HG03066 (cell line): Measurements from ENCODE around the gene NCOR2.

ENCODE experiments used
- ATAC-seq: cut with Tn5 transposase; IDR thresholded peaks from one replicate; pipeline ENCODE4 v1.9.1; 2021; ENCODE audit warnings: low read depth; ENCODE audit not compliant: unreplicated experiment

NCOR2 gene

GRCh38 chr12:124531281-124531745 lies 36.1 kb downstream of the NCOR2 start:
- no peak for ATAC-seq

- no peak for ATAC-seq
These were observed 36.7 kb downstream of the NCOR2 start for GRCh38 chr12:124530637-124531263.

GRCh38 chr12:124529565-124530276 lies 37.7 kb downstream of the NCOR2 start:
- no peak for ATAC-seq

DNA sequence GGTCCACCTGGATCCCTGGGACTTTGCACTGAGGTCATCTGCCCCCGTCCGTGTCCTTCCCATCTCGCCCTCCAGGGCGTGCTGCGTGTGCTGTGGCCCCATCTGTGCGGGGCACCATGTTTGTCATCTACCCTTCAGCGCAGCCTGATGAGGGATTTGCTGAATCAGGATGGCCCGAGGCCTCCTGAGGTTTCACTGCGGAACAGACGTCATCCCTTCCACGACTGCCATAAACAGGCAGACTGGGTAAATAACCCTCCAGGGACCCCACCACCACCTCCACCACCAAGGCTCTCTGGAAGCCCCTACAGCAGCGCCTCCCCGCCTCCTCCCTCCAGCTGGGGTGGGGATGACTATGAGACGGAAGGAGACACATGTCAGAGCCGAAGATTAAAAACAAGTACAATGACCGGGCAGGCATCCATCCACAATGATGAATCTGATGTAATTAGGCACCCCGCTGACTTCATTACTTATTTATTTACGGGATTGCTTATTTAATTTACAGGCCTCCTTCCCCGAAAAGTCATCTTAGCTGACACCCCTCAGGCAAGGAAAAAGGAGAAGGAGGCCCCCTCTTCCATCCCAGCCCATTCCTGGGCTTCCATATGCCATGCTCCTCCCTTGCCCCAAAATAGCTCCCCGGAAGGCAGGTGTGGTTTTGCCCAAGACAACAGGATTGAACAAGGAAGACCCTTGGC lies 39.4 kb downstream of the NCOR2 start:
- no peak for ATAC-seq

DNA sequence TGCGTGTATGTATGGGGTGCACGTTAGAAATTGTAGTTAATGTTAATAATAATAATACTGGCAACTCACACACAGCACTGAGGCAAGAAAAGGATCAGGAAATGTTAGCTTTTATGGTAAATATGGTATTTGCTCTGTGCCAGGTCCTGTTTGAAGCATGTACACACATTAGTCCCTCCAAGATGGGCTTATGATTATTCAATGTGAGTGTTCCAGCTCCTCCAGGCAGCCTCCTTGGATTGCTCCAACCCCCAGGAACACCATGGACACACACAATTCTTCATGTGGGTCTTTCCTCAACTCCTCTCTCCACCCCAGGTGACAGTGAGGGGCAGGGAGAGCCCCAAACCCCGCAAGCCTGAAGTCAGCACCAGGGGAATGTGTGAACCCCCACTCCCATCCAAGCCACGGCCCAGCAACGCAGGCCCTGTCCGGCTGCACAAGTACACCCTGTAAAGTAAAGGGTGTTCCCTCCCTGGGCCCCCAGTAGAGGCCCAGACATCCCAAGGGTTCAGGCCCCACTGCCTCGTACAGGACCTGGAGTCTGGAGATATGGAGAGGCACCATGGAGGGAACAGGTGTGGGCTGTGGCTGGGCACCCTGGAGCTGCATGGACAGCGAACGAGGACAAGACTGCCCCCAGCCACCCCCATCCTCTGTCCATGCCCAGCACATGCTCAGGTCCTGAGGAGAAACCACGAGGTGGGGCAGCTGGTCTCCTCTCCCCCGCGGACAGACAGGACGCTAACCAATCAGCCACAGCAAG lies 41.3 kb downstream of the NCOR2 start:
- no peak for ATAC-seq

GRCh38 chr12:124525455-124525854 lies 42.0 kb downstream of the NCOR2 start:
- no peak for ATAC-seq

DNA sequence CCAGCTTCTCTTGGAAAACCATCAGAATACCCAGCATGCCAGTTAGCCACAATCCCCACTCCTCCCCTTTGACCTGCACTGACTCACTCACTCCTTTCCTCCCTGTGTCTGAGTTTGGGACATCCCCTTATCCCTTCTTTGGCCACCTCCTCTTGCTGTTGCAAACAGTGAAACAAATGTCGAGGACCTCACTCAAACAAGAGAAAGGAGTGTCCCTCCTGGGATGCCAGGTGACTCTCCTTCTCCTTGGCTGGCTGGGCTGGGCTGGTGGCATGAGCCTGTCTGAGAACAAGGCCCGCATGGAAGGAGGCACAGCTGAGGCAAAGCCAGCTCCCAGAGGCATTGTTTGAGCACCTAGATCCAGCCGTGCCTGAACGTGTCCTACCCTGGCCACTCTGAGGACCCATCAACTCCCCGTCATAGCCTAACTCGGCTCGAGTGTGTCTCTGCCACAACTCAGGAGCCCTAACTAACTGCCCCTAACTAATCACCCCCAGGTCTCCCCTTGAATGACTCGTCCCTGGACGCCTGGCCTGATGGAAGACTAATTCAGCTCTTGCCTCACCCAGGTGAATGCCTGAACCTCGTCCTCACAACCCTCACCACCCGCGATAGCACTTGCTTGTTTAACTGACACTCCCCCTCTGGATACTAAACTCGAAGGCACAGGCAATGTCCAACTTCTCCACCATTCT lies 43.0 kb downstream of the NCOR2 start:
- no peak for ATAC-seq

DNA sequence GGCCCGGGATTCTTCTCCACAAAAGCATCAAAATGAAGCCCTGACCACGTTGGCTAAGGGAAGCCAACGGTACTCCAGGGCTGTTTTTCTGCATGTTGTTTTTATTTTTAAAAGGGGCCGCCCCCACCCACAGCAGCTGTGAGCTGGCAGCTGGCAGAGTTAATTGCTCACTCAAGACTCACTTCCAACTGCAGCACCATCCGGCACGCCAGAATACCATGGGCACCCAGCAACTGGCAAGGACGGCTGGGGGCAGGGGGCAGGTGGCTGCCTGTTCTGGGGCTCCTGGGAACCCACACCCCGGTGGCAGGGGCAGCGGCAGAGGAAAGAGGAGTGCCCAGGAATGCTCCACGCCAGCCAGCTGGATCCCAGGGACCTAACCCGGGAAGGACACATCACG lies 44.3 kb downstream of the NCOR2 start:
- ATAC-seq: no peak

DNA sequence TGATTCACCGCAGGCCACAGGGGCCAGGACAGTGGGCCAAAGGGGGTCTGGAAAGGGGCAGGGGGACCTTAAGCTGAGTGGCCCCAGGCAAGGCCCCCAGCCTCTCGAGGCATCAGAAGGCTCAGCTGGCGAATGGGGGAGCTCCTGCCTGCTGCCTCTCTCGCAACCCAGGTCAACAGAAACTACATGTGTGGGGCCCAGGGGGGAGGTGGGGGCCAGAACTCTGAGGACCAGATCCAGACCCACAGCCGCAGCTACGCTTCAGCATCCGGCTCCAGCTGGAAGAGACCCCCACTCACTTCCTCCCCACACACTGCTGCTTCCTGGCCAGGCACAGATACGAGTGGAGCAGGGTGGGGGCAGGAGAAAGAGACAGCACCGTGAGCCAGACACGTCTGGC lies 46.5 kb downstream of the NCOR2 start:
- ATAC-seq: no peak

DNA sequence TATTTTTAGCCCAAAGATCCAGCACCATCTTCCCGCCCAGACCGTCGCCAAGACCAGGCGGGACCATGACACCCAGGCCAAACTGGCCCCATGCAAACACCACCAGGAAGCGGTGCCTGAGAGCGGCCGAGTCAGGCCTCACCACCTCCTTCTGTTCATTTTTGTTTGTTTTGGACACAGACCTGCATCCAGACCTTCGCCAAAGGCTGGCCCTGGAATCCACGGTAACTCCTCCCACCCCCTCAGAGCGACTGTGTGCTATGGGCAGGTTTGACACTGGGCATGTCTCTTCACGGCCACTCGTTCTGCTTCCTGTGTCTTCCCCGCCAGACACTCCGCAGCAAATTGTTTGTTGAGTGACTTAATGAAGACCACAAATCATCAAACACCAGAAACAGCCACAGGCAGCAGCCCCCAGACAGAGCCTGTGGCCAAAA lies 47.1 kb downstream of the NCOR2 start:
- ATAC-seq: no peak

DNA sequence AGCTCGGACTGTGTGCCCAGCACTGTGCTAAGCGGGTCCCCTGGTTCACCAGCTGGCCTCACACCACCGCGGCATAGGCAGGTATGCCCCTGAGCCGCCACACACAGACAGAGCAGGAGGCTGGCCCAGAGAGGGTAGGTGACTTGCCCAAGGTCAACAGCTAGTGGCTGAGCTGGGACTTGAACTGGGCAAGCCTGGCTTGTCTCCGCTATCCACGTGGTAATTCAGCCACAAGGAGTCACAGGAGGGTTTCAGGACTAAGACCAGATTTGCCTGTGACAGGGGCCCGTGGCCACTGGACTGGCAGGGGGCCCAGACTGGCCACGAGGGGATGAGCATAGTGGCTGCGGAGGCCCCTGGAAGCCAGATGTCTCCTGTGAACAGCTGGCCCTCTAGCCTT lies 47.7 kb downstream of the NCOR2 start:
- no peak for ATAC-seq

GRCh38 chr12:124518051-124518932 lies 49.1 kb downstream of the NCOR2 start:
- ATAC-seq: no peak
